Neural cell (in vitro differentiated cells): Measurements from ENCODE around the gene DGKB. TPM values are rescaled to one million over a fixed set of nuclear protein-coding genes. Genes with fewer than 3 reads are reported as not detected.

ENCODE experiments used
- H2AFZ ChIP-seq: fragments of 200-600, 300-800 bp; sonication (generic), shearing (Covaris generic); 2 replicates; pipeline ENCODE4 v1.6.0; 2014; ENCODE audit warnings: low read depth, mild to moderate bottlenecking, antibody characterized with exemption, low read length, moderate library complexity
- H3F3A ChIP-seq: fragments of 200-600 bp; shearing (Covaris generic); 2 replicates; pipeline ENCODE4 v1.6.1; 2016; ENCODE audit warnings: mild to moderate bottlenecking, moderate library complexity, mixed read lengths, antibody characterized with exemption, low read length; ENCODE audit not compliant: insufficient read depth, poor library complexity, severe bottlenecking
- H3K27ac ChIP-seq: fragments of 200-600, 300-800 bp; sonication (generic), shearing (Covaris generic); 2 replicates; pipeline ENCODE4 v1.5.1; 2014; ENCODE audit warnings: mild to moderate bottlenecking, low read length, moderate library complexity
- H3K27me3 ChIP-seq: fragments of 300-800, 200-600 bp; sonication (generic), shearing (Covaris generic); 2 replicates; pipeline ENCODE4 v1.6.0; 2014; ENCODE audit warnings: mild to moderate bottlenecking, low read depth, low read length, moderate library complexity; ENCODE audit not compliant: insufficient read depth
- H3K36me3 ChIP-seq: fragments of 300-800, 200-600 bp; sonication (generic), shearing (Covaris generic); 2 replicates; pipeline ENCODE4 v1.5.1; 2014; ENCODE audit warnings: mild to moderate bottlenecking, antibody characterized with exemption, low read length, moderate library complexity; ENCODE audit not compliant: insufficient read depth
- H3K4me2 ChIP-seq: fragments of 300-800, 200-600 bp; sonication (generic), shearing (Covaris generic); 2 replicates; pipeline ENCODE4 v1.6.0; 2014; ENCODE audit warnings: mild to moderate bottlenecking, low read length
- H3K4me3 ChIP-seq: fragments of 300-800, 200-600 bp; sonication (generic), shearing (Covaris generic); 2 replicates; pipeline ENCODE4 v1.5.1; 2014; ENCODE audit warnings: mild to moderate bottlenecking, low read length, moderate library complexity
- H3K79me2 ChIP-seq: fragments of 200-600 bp; shearing (Covaris generic); replicated peaks from 2 replicates; pipeline ENCODE4 v1.6.0; 2014; ENCODE audit warnings: mild to moderate bottlenecking, low read length, moderate library complexity; ENCODE audit not compliant: insufficient read depth
- H3K9ac ChIP-seq: fragments of 300-800, 200-600 bp; sonication (generic), shearing (Covaris generic); 2 replicates; pipeline ENCODE4 v1.6.1; 2016; ENCODE audit warnings: mild to moderate bottlenecking, low read length, mixed read lengths
- H3K9me2 ChIP-seq: fragments of 200-600 bp; shearing (Covaris generic); 2 replicates; pipeline ENCODE4 v1.6.1; 2016; ENCODE audit warnings: mild to moderate bottlenecking, low read length, mixed read lengths; ENCODE audit not compliant: insufficient read depth
- H3K9me3 ChIP-seq: fragments of 200-600, 300-800 bp; sonication (generic), shearing (Covaris generic); 2 replicates; pipeline ENCODE4 v1.6.1; 2016; ENCODE audit warnings: mild to moderate bottlenecking, mixed run types, low read length, moderate library complexity, mixed read lengths
- H4K20me1 ChIP-seq: fragments of 200-600 bp; shearing (Covaris generic); 2 replicates; pipeline ENCODE4 v1.6.1; 2016; ENCODE audit warnings: mild to moderate bottlenecking, mixed run types; ENCODE audit not compliant: insufficient read depth
- EZH2 ChIP-seq: fragments of 200-600, 300-800 bp; shearing (Covaris generic), sonication (generic); IDR thresholded peaks from 2 replicates; pipeline ENCODE4 v1.6.1; 2014; ENCODE audit warnings: antibody characterized with exemption, low read length, borderline replicate concordance, mild to moderate bottlenecking; ENCODE audit not compliant: insufficient read depth, poor library complexity, severe bottlenecking
- MXI1 ChIP-seq: fragments of 450-650 bp; conservative IDR thresholded peaks from 2 replicates; pipeline ENCODE4 v1.6.1; 2014; ENCODE audit warnings: antibody characterized with exemption, mild to moderate bottlenecking; ENCODE audit not compliant: poor library complexity, severe bottlenecking
- POLR2AphosphoS5 ChIP-seq: IDR thresholded peaks from 2 replicates; pipeline ENCODE4 v1.6.1; 2012
- RAD21 ChIP-seq: fragments of 450-650 bp; conservative IDR thresholded peaks from 2 replicates; pipeline ENCODE4 v1.6.1; 2014; ENCODE audit warnings: antibody characterized with exemption, mild to moderate bottlenecking, moderate library complexity
- SMC3 ChIP-seq: fragments of 450-650 bp; conservative IDR thresholded peaks from 2 replicates; pipeline ENCODE4 v1.6.1; 2014; ENCODE audit warnings: antibody characterized with exemption, mild to moderate bottlenecking, moderate library complexity; ENCODE audit not compliant: poor library complexity
- polyA plus RNA-seq: library from polyadenylated mRNA; depleted of rRNA; stranded (reverse); fragments of >200 nt; gene quantifications from 2 replicates; pipeline ENCODE4 v1.2.3, GENCODE V29; 2014
- TF ChIP-seq, protein P1 (sequence below): fragments of 450-650 bp; IDR thresholded peaks from 2 replicates; pipeline ENCODE4 v1.5.1; 2014; ENCODE audit warnings: antibody characterized with exemption, mild to moderate bottlenecking, moderate library complexity; ENCODE audit not compliant: poor library complexity, severe bottlenecking
- TF ChIP-seq, protein P2 (sequence below): IDR thresholded peaks from 2 replicates; pipeline ENCODE4 v1.6.1; 2012; ENCODE audit warnings: borderline replicate concordance

The DGKB gene
- polyA plus RNA-seq, 1 donor from 2014 or later: 0.20 TPM

DNA sequence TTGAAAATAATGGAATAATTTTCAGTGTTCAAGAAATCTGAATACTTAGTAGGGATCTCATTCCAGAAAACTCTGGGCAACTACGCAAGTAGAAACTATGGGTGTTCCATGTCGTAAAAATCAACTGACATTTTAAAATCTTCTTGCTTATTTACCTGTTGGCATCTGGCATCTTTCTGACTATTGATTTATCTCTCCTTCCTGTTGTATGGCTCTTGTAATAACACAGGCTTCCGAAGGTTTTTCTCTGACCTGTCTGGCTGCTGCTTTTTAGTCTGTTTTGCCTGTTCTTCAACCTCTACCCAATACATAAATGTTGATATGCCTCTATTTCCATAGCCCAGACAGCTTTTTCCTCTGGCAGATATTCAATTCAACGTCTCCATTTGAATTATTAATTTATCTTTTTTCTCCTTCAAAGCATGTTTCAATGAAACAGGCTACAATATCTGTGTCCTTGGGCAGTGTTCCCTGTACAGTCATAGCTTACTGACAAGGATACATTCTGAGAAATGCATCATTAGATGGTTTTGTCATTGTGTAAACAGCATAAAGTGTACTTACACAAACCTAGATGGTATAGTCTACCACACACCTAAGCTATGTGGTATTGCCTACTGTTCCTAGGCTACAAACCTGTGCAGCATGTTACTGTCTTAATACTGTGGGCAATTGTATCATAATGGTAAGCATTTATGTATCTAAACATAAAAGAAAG, 807.2 kb downstream of the DGKB start:
- Histone ChIP-seq H3K9me3 (no peaks in the 10 kb centered on the region), H3K4me2 (no peak overlapping the region), H3K9me2 (no peaks in the 10 kb centered on the region), H3K27ac (no peak overlapping the region), H3K36me3 (no peaks in the 10 kb centered on the region), H3K79me2 (no peaks in the 10 kb centered on the region), H2AFZ (no peak overlapping the region), H4K20me1 (no peaks in the 10 kb centered on the region), H3K4me3 (no peak overlapping the region), H3F3A (no peaks in the 10 kb centered on the region), H3K27me3 (no peaks in the 10 kb centered on the region), H3K9ac (no peak overlapping the region)
- TF ChIP-seq MXI1 (no peak), SMC3 (no peak), POLR2AphosphoS5 (no peak), EZH2 (no peak), RAD21 (no peak)
- TF ChIP-seq, protein P1, sequence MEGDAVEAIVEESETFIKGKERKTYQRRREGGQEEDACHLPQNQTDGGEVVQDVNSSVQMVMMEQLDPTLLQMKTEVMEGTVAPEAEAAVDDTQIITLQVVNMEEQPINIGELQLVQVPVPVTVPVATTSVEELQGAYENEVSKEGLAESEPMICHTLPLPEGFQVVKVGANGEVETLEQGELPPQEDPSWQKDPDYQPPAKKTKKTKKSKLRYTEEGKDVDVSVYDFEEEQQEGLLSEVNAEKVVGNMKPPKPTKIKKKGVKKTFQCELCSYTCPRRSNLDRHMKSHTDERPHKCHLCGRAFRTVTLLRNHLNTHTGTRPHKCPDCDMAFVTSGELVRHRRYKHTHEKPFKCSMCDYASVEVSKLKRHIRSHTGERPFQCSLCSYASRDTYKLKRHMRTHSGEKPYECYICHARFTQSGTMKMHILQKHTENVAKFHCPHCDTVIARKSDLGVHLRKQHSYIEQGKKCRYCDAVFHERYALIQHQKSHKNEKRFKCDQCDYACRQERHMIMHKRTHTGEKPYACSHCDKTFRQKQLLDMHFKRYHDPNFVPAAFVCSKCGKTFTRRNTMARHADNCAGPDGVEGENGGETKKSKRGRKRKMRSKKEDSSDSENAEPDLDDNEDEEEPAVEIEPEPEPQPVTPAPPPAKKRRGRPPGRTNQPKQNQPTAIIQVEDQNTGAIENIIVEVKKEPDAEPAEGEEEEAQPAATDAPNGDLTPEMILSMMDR: no peak
- TF ChIP-seq, protein P2, sequence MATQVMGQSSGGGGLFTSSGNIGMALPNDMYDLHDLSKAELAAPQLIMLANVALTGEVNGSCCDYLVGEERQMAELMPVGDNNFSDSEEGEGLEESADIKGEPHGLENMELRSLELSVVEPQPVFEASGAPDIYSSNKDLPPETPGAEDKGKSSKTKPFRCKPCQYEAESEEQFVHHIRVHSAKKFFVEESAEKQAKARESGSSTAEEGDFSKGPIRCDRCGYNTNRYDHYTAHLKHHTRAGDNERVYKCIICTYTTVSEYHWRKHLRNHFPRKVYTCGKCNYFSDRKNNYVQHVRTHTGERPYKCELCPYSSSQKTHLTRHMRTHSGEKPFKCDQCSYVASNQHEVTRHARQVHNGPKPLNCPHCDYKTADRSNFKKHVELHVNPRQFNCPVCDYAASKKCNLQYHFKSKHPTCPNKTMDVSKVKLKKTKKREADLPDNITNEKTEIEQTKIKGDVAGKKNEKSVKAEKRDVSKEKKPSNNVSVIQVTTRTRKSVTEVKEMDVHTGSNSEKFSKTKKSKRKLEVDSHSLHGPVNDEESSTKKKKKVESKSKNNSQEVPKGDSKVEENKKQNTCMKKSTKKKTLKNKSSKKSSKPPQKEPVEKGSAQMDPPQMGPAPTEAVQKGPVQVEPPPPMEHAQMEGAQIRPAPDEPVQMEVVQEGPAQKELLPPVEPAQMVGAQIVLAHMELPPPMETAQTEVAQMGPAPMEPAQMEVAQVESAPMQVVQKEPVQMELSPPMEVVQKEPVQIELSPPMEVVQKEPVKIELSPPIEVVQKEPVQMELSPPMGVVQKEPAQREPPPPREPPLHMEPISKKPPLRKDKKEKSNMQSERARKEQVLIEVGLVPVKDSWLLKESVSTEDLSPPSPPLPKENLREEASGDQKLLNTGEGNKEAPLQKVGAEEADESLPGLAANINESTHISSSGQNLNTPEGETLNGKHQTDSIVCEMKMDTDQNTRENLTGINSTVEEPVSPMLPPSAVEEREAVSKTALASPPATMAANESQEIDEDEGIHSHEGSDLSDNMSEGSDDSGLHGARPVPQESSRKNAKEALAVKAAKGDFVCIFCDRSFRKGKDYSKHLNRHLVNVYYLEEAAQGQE: no peak
